Testis (tissue), 2 donors: ENCODE measurements around the gene RGS9.

Source experiments
- CTCF ChIP-seq, 3 experiments: fragments of 450-650 bp in 2 of 3; fragments of 200-600 bp in 1 of 3; sonication (generic) in 1 of 3; IDR thresholded peaks; one replicate each; pipeline ENCODE4 v1.5.1; 2016 to 2019; ENCODE audit warnings: antibody characterized with exemption in 3 of 3, mild to moderate bottlenecking in 2 of 3, moderate library complexity in 1 of 3
- POLR2A ChIP-seq: fragments of 450-650 bp; IDR thresholded peaks from one replicate; pipeline ENCODE4 v1.6.1; 2017; ENCODE audit warnings: antibody characterized with exemption, mild to moderate bottlenecking, moderate library complexity

DNA sequence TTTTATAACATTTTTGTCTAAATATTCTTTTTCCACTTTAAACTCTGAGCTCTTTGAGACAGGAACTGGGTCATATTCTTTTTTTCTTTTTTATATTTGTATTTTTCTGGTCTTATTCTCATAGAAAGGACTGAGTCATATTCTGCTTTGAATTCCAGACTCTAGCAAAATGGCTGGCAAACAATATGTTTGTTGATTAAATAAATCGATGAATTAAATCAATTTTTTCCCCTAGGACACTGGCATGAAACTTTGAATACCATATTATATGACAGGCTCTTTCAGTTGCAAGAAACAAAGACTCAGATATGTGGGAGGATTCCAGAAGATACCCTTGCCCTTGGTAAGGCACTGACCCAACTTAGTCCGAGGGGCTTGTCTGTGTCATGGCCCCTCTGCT lies 3.1 kb upstream of the RGS9 start:
- TF ChIP-seq CTCF (IDR thresholded peaks at IDR 0.05) (no peak), POLR2A (no peak)
